ENCODE measurements around the gene LTO1. TPM values are rescaled to one million over a fixed set of nuclear protein-coding genes. Genes with fewer than 3 reads are reported as not detected.

Gene LTO1
- total and polyA plus RNA-seq, 2 of the 13 experiments (the other 11 are each of a cell fraction or from before 2014, with no cell fraction given), result 11.8 to 15.0 TPM

GRCh38 chr11:69657911-69658625 lies 17.1 kb downstream of the LTO1 start (continued):
- TF ChIP-seq, protein P1, sequence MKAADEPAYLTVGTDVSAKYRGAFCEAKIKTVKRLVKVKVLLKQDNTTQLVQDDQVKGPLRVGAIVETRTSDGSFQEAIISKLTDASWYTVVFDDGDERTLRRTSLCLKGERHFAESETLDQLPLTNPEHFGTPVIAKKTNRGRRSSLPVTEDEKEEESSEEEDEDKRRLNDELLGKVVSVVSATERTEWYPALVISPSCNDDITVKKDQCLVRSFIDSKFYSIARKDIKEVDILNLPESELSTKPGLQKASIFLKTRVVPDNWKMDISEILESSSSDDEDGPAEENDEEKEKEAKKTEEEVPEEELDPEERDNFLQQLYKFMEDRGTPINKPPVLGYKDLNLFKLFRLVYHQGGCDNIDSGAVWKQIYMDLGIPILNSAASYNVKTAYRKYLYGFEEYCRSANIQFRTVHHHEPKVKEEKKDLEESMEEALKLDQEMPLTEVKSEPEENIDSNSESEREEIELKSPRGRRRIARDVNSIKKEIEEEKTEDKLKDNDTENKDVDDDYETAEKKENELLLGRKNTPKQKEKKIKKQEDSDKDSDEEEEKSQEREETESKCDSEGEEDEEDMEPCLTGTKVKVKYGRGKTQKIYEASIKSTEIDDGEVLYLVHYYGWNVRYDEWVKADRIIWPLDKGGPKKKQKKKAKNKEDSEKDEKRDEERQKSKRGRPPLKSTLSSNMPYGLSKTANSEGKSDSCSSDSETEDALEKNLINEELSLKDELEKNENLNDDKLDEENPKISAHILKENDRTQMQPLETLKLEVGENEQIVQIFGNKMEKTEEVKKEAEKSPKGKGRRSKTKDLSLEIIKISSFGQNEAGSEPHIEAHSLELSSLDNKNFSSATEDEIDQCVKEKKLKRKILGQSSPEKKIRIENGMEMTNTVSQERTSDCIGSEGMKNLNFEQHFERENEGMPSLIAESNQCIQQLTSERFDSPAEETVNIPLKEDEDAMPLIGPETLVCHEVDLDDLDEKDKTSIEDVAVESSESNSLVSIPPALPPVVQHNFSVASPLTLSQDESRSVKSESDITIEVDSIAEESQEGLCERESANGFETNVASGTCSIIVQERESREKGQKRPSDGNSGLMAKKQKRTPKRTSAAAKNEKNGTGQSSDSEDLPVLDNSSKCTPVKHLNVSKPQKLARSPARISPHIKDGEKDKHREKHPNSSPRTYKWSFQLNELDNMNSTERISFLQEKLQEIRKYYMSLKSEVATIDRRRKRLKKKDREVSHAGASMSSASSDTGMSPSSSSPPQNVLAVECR (CRISPR knock-in tag; IDR thresholded peaks at IDR 0.05; ENCODE audit: borderline replicate concordance), result peak; percentile 72; the same call in 1 of the 2 replicates
- TF ChIP-seq SIN3A (IDR thresholded peaks at IDR 0.05; ENCODE audit: borderline replicate concordance, low read depth, low read length), result peak; percentile 70; the same call in 1 of the 2 replicates
- no peak for TF ChIP-seq ZNF775 (CRISPR knock-in tag; IDR thresholded peaks at IDR 0.05; ENCODE audit: borderline replicate concordance)
- 0 out of 2 replicates have a peak, but pooled peaks have one; percentile 32 for TF ChIP-seq ZNF589 (CRISPR knock-in tag; conservative IDR thresholded peaks at IDR 0.05)
- no peak for TF ChIP-seq PAWR (CRISPR knock-in tag; IDR thresholded peaks at IDR 0.05; ENCODE audit: borderline replicate concordance)
- TF ChIP-seq PTBP1 (IDR thresholded peaks at IDR 0.05; ENCODE audit: low read depth, low read length, poor library complexity, severe bottlenecking), result no peak
- TF ChIP-seq ZSCAN25 (CRISPR knock-in tag; IDR thresholded peaks at IDR 0.05), result peak; percentile 54; the same call in 1 of the 2 replicates
- no peak for TF ChIP-seq FIP1L1 (IDR thresholded peaks at IDR 0.05; ENCODE audit: borderline replicate concordance, insufficient read depth, low read depth, low read length)
- no peak for TF ChIP-seq NR1H2 (CRISPR knock-in tag; IDR thresholded peaks at IDR 0.05; ENCODE audit: borderline replicate concordance, low read depth)
- TF ChIP-seq ZNF362 (CRISPR knock-in tag; IDR thresholded peaks at IDR 0.05; ENCODE audit: borderline replicate concordance), result peak; percentile 37; the same call in 1 of the 2 replicates
- TF ChIP-seq ZNF468 (CRISPR knock-in tag; IDR thresholded peaks at IDR 0.05), result 0 out of 2 replicates have a peak, but pooled peaks have one; percentile 8
- TF ChIP-seq ZNF768 (CRISPR knock-in tag; IDR thresholded peaks at IDR 0.05), result peak; percentile 81; the same call in 1 of the 2 replicates
- no peak for TF ChIP-seq ZNF891 (CRISPR knock-in tag; IDR thresholded peaks at IDR 0.05)
- no peak for TF ChIP-seq TOPORS (CRISPR knock-in tag; IDR thresholded peaks at IDR 0.05)
- peak; percentile 87 for TF ChIP-seq ZNF878 (CRISPR knock-in tag; IDR thresholded peaks at IDR 0.05)
- no peak for TF ChIP-seq RBM39 (IDR thresholded peaks at IDR 0.05; ENCODE audit: low read depth, low read length, poor library complexity, severe bottlenecking)
- TF ChIP-seq TERF1 (CRISPR knock-in tag; IDR thresholded peaks at IDR 0.05), result no peak
- TF ChIP-seq RARA (CRISPR knock-in tag; IDR thresholded peaks at IDR 0.05), result peak; percentile 88
- no peak for TF ChIP-seq SCMH1 (CRISPR knock-in tag; IDR thresholded peaks at IDR 0.05; ENCODE audit: borderline replicate concordance)
- no peak for TF ChIP-seq ZNF446 (CRISPR knock-in tag; IDR thresholded peaks at IDR 0.05)

Measured in HepG2 (cell line).